Keratinocyte (primary cell): ENCODE measurements around the gene TCF20. TPM values are rescaled to one million over a fixed set of nuclear protein-coding genes. Genes with fewer than 3 reads are reported as not detected.

ENCODE experiments used
- DNase-seq: peaks from one replicate; pipeline ENCODE4 v3.0.0-alpha.2; 2011; ENCODE audit warnings: low read depth, missing footprints, low spot score
- FAIRE-seq: peaks from 2 replicates; lab custom pipeline; 2011; peaks lifted over from hg19 to GRCh38; lab: Jason Lieb, UNC
- H2AFZ ChIP-seq: 2 replicates; pipeline ENCODE4 v1.6.0; 2012; ENCODE audit warnings: low read length, control low read depth, inconsistent platforms; ENCODE audit not compliant: control insufficient read depth
- H3K27ac ChIP-seq: 2 replicates; pipeline ENCODE4 v1.5.1; 2011; ENCODE audit warnings: low read length; ENCODE audit not compliant: control insufficient read depth, insufficient read depth
- H3K27me3 ChIP-seq: 3 replicates; pipeline ENCODE4 v1.6.0; 2011; ENCODE audit warnings: low read length; ENCODE audit not compliant: control insufficient read depth, insufficient read depth; ENCODE audit errors: extremely low read depth
- H3K36me3 ChIP-seq, 2 experiments: 2 replicates in 1 of 2; 3 replicates in 1 of 2; pipeline ENCODE4 v1.5.1; 2011; ENCODE audit warnings: low read length in 2 of 2, mild to moderate bottlenecking in 1 of 2; ENCODE audit not compliant: control insufficient read depth in 2 of 2, insufficient read depth in 2 of 2; ENCODE audit errors: extremely low read depth in 1 of 2
- H3K4me1 ChIP-seq: 3 replicates; pipeline ENCODE4 v1.5.1; 2011; ENCODE audit warnings: low read length; ENCODE audit not compliant: control insufficient read depth, insufficient read depth; ENCODE audit errors: extremely low read depth
- H3K4me2 ChIP-seq: 3 replicates; pipeline ENCODE4 v1.6.0; 2011; ENCODE audit warnings: low read depth, low read length; ENCODE audit not compliant: control insufficient read depth, insufficient read depth; ENCODE audit errors: extremely low read depth
- H3K4me3 ChIP-seq, 3 experiments: fragments of 200-600 bp in 1 of 3; sonication (generic) in 1 of 3; 2 replicates in 2 of 3; 3 replicates in 1 of 3; pipeline ENCODE4 v1.5.1; 2011 to 2016; ENCODE audit warnings: low read length in 3 of 3, mild to moderate bottlenecking in 3 of 3, control low read depth in 2 of 3, inconsistent platforms in 1 of 3, low read depth in 1 of 3, mixed read lengths in 1 of 3, mixed run types in 1 of 3, moderate library complexity in 1 of 3; ENCODE audit not compliant: control insufficient read depth in 2 of 3, insufficient read depth in 2 of 3; ENCODE audit errors: extremely low read depth in 1 of 3
- H3K79me2 ChIP-seq: 2 replicates; pipeline ENCODE4 v1.6.0; 2012; ENCODE audit warnings: low read length; ENCODE audit not compliant: control insufficient read depth, insufficient read depth
- H3K9ac ChIP-seq: 3 replicates; pipeline ENCODE4 v1.6.0; 2011; ENCODE audit warnings: low read length; ENCODE audit not compliant: control insufficient read depth, insufficient read depth; ENCODE audit errors: extremely low read depth
- H3K9me1 ChIP-seq: 3 replicates; pipeline ENCODE4 v1.6.0; 2011; ENCODE audit warnings: low read length; ENCODE audit not compliant: control insufficient read depth, insufficient read depth; ENCODE audit errors: extremely low read depth
- H3K9me3 ChIP-seq: 2 replicates; pipeline ENCODE4 v1.5.1; 2012; ENCODE audit warnings: low read depth, low read length; ENCODE audit not compliant: control insufficient read depth
- H4K20me1 ChIP-seq: 3 replicates; pipeline ENCODE4 v1.6.0; 2011; ENCODE audit warnings: low read length; ENCODE audit not compliant: control insufficient read depth, insufficient read depth; ENCODE audit errors: extremely low read depth
- CTCF ChIP-seq, 3 experiments: IDR thresholded peaks in 1 of 3; conservative IDR thresholded peaks in 1 of 3; optimal IDR thresholded peaks in 1 of 3; 2 replicates in 2 of 3; 3 replicates in 1 of 3; pipeline versions ENCODE3 to v1.5.1; 2011; ENCODE audit warnings: low read length in 3 of 3, mild to moderate bottlenecking in 3 of 3, moderate library complexity in 2 of 3, control low read depth in 1 of 3, inconsistent platforms in 1 of 3; ENCODE audit not compliant: insufficient read depth in 2 of 3; ENCODE audit errors: extremely low read depth in 1 of 3
- EZH2 ChIP-seq: IDR thresholded peaks from one replicate; pipeline ENCODE4 v1.6.1; 2012; ENCODE audit warnings: inconsistent platforms, mild to moderate bottlenecking, low read length, moderate library complexity
- dilution Hi-C: fragments of 300-500 bp; cut with MboI; formaldehyde crosslinking; loops from one replicate; pipeline ENCODE4 v1.7.0; 2020; ENCODE audit warnings: low sequenced_read_pairs; ENCODE audit not compliant: extremely low pct_ligation_motif_present
- polyA plus RNA-seq, 5 experiments: library from polyadenylated mRNA; depleted of rRNA in 3 of 5; stranded (reverse) in 3 of 5; stranded (forward) in 1 of 5; unstranded in 1 of 5; fragments of >200 nt; gene quantifications; 1 replicate in 1 of 5; 2 replicates in 3 of 5; 3 replicates in 1 of 5; pipeline versions ENCODE4 v1.2.1 to v1.2.3, GENCODE V29; 2011 to 2012; ENCODE audit warnings: missing spikeins in 2 of 5, low read depth in 1 of 5, low replicate concordance in 1 of 5

The TCF20 gene
- polyA plus RNA-seq, 1 donor (not counting 4 experiments of a cell fraction or from before 2014, with no cell fraction given): 23.9 TPM

- dilution Hi-C loops: no loop called here
- no peaks in the 10 kb centered on the region for H4K20me1 ChIP-seq
- DNase-seq (no peak), FAIRE-seq (no peak)
- H3K79me2 ChIP-seq: no peaks in the 10 kb centered on the region
- peaks cover 3% of the 10 kb centered on the region for H3K27me3 ChIP-seq
- no peak overlapping the region for H3K9ac ChIP-seq
- H3K27ac ChIP-seq: no peak overlapping the region
- no peak overlapping the region for H2AFZ ChIP-seq
- peaks cover 4% of the 10 kb centered on the region for H3K4me1 ChIP-seq
- no peaks in the 10 kb centered on the region for H3K9me1 ChIP-seq
- TF ChIP-seq CTCF (optimal IDR thresholded peaks at IDR 0.05 in 1 of 3, IDR thresholded peaks at IDR 0.05 in 1 of 3, conservative IDR thresholded peaks at IDR 0.05 in 1 of 3; ENCODE audit: extremely low read depth in 1 of 3, insufficient read depth in 2 of 3, low read length in 3 of 3) (no peak), EZH2 (no peak)
- no peak overlapping the region for H3K4me2 ChIP-seq
- no peaks in the 10 kb centered on the region for H3K36me3 ChIP-seq
- no peaks in the 10 kb centered on the region for H3K9me3 ChIP-seq
- H3K4me3 ChIP-seq: no peak overlapping the region
Observed at GRCh38 chr22:42294034-42294985, 23.9 kb upstream of the TCF20 start.

GRCh38 chr22:42292732-42293520 lies 22.5 kb upstream of the TCF20 start:
- H3K27me3 ChIP-seq: peaks cover 3% of the 10 kb centered on the region
- H3K4me3 ChIP-seq: no peak overlapping the region
- H3K27ac ChIP-seq: no peak overlapping the region
- no peaks in the 10 kb centered on the region for H3K9me3 ChIP-seq
- no peaks in the 10 kb centered on the region for H4K20me1 ChIP-seq
- no peak for TF ChIP-seq CTCF (optimal IDR thresholded peaks at IDR 0.05 in 1 of 3, IDR thresholded peaks at IDR 0.05 in 1 of 3, conservative IDR thresholded peaks at IDR 0.05 in 1 of 3; ENCODE audit: extremely low read depth in 1 of 3, insufficient read depth in 2 of 3, low read length in 3 of 3)
- H3K4me2 ChIP-seq: no peak overlapping the region
- no peak for FAIRE-seq
- H2AFZ ChIP-seq: no peak overlapping the region
- no peak for DNase-seq
- peaks cover 11% of the 10 kb centered on the region for H3K4me1 ChIP-seq
- dilution Hi-C loops: no loop called here
- H3K36me3 ChIP-seq: no peaks in the 10 kb centered on the region
- no peaks in the 10 kb centered on the region for H3K79me2 ChIP-seq
- H3K9ac ChIP-seq: no peak overlapping the region
- no peaks in the 10 kb centered on the region for H3K9me1 ChIP-seq
